HEK293 (cell line): ENCODE data around the gene CYTIP.

ENCODE experiments used
- CTCF ChIA-PET: fragments of 350-600 bp; formaldehyde crosslinking; extraction: SDS; loops from one replicate; lab custom pipeline; 2021; ENCODE audit warnings: antibody characterized with exemption; lab: Yijun Ruan, JAX
- POLR2A ChIA-PET: fragments of 300-600 bp; formaldehyde crosslinking; extraction: SDS; loops from one replicate; lab custom pipeline; 2020; ENCODE audit warnings: antibody characterized with exemption, inconsistent platforms; lab: Yijun Ruan, JAX
- H3K27ac ChIP-seq: fragments of 200-500 bp; sonication (Bioruptor generic); 2 replicates; pipeline ENCODE4 v1.5.1; 2014; ENCODE audit warnings: low read depth, low read length, control low read depth, inconsistent platforms; ENCODE audit errors: extremely low read depth
- H3K36me3 ChIP-seq, 2 experiments: fragments of 200-500 bp in 1 of 2; sonication (Bioruptor generic) in 1 of 2; 1 replicate in 1 of 2; 2 replicates in 1 of 2; pipeline ENCODE4 v1.5.1; 2014 to 2017; ENCODE audit warnings: inconsistent platforms in 2 of 2, low read length in 2 of 2; ENCODE audit not compliant: control insufficient read depth in 2 of 2, insufficient read depth in 1 of 2
- H3K4me1 ChIP-seq: fragments of 200-500 bp; sonication (Bioruptor generic); 2 replicates; pipeline ENCODE4 v1.5.1; 2014; ENCODE audit warnings: mild to moderate bottlenecking, low read length, inconsistent platforms; ENCODE audit not compliant: control insufficient read depth, insufficient read depth
- H3K4me3 ChIP-seq: 2 replicates; pipeline ENCODE4 v1.5.1; 2011; ENCODE audit warnings: low read depth, mild to moderate bottlenecking, control low read depth, low read length, moderate library complexity
- H3K9me3 ChIP-seq: fragments of 200-500 bp; sonication (Bioruptor generic); 2 replicates; pipeline ENCODE4 v1.5.1; 2014; ENCODE audit warnings: low read depth, low read length, inconsistent platforms; ENCODE audit not compliant: control insufficient read depth, insufficient read depth
- CTCF ChIP-seq: fragments of 450-650 bp; formaldehyde crosslinking; IDR thresholded peaks from 2 replicates; pipeline ENCODE4 v1.5.1; 2016; ENCODE audit warnings: missing biosample characterization, missing genetic modification characterization
- KLF1 ChIP-seq: fragments of 450-650 bp; formaldehyde crosslinking; IDR thresholded peaks from 2 replicates; pipeline ENCODE4 v1.5.1; 2016; ENCODE audit warnings: missing biosample characterization, missing genetic modification characterization
- ZBTB48 ChIP-seq: fragments of 450-650 bp; formaldehyde crosslinking; IDR thresholded peaks from 2 replicates; pipeline ENCODE4 v1.5.1; 2016; ENCODE audit warnings: missing biosample characterization, missing genetic modification characterization
- ZNF140 ChIP-seq: fragments of 450-650 bp; formaldehyde crosslinking; IDR thresholded peaks from 2 replicates; pipeline ENCODE4 v1.5.1; 2016; ENCODE audit warnings: missing biosample characterization, missing genetic modification characterization
- ZNF211 ChIP-seq: fragments of 450-650 bp; formaldehyde crosslinking; IDR thresholded peaks from 2 replicates; pipeline ENCODE4 v1.5.1; 2016; ENCODE audit warnings: low read depth, missing biosample characterization, missing genetic modification characterization
- ZNF214 ChIP-seq: fragments of 450-650 bp; formaldehyde crosslinking; IDR thresholded peaks from 2 replicates; pipeline ENCODE4 v1.5.1; 2017; ENCODE audit warnings: missing biosample characterization, mild to moderate bottlenecking, missing genetic modification characterization, borderline replicate concordance
- ZNF24 ChIP-seq: fragments of 450-650 bp; formaldehyde crosslinking; IDR thresholded peaks from 2 replicates; pipeline ENCODE4 v1.5.1; 2016; ENCODE audit warnings: missing biosample characterization, missing genetic modification characterization
- ZNF350 ChIP-seq: fragments of 450-650 bp; formaldehyde crosslinking; IDR thresholded peaks from 2 replicates; pipeline ENCODE4 v1.5.0; 2017; ENCODE audit warnings: missing biosample characterization, mild to moderate bottlenecking, missing genetic modification characterization
- ZNF394 ChIP-seq: fragments of 450-650 bp; formaldehyde crosslinking; IDR thresholded peaks from 2 replicates; pipeline ENCODE4 v1.5.1; 2016; ENCODE audit warnings: missing biosample characterization, missing genetic modification characterization, mild to moderate bottlenecking, moderate library complexity, borderline replicate concordance
- ZNF404 ChIP-seq: fragments of 450-650 bp; formaldehyde crosslinking; IDR thresholded peaks from 2 replicates; pipeline ENCODE4 v1.5.1; 2017; ENCODE audit warnings: missing biosample characterization, missing genetic modification characterization
- ZNF426 ChIP-seq: fragments of 450-650 bp; formaldehyde crosslinking; IDR thresholded peaks from 2 replicates; pipeline ENCODE4 v1.5.1; 2017; ENCODE audit warnings: missing biosample characterization, missing genetic modification characterization, mild to moderate bottlenecking, inconsistent platforms, moderate library complexity
- ZNF473 ChIP-seq: fragments of 450-650 bp; formaldehyde crosslinking; IDR thresholded peaks from 2 replicates; pipeline ENCODE4 v1.5.1; 2017; ENCODE audit warnings: missing biosample characterization, missing genetic modification characterization
- ZNF529 ChIP-seq: fragments of 450-650 bp; formaldehyde crosslinking; IDR thresholded peaks from 2 replicates; pipeline ENCODE4 v1.5.1; 2017; ENCODE audit warnings: missing genetic modification characterization, missing biosample characterization; ENCODE audit not compliant: insufficient replicate concordance
- ZNF701 ChIP-seq: fragments of 450-650 bp; formaldehyde crosslinking; IDR thresholded peaks from 2 replicates; pipeline ENCODE4 v1.5.1; 2016; ENCODE audit warnings: missing biosample characterization, missing genetic modification characterization
- ZSCAN18 ChIP-seq: fragments of 450-650 bp; formaldehyde crosslinking; IDR thresholded peaks from 2 replicates; pipeline ENCODE4 v1.5.1; 2016; ENCODE audit warnings: missing biosample characterization, missing genetic modification characterization
- TF ChIP-seq, protein P1 (sequence below): fragments of 450-650 bp; formaldehyde crosslinking; IDR thresholded peaks from 2 replicates; pipeline ENCODE4 v1.5.1; 2016; ENCODE audit warnings: missing biosample characterization, missing genetic modification characterization
- TF ChIP-seq, protein P2 (sequence below): fragments of 450-650 bp; formaldehyde crosslinking; IDR thresholded peaks from 2 replicates; pipeline ENCODE4 v1.5.1; 2016; ENCODE audit warnings: missing biosample characterization, missing genetic modification characterization, low read depth
- TF ChIP-seq, protein P3 (sequence below): fragments of 450-650 bp; formaldehyde crosslinking; IDR thresholded peaks from 2 replicates; pipeline ENCODE4 v1.5.1; 2016; ENCODE audit warnings: missing biosample characterization, missing genetic modification characterization

CYTIP gene

DNA sequence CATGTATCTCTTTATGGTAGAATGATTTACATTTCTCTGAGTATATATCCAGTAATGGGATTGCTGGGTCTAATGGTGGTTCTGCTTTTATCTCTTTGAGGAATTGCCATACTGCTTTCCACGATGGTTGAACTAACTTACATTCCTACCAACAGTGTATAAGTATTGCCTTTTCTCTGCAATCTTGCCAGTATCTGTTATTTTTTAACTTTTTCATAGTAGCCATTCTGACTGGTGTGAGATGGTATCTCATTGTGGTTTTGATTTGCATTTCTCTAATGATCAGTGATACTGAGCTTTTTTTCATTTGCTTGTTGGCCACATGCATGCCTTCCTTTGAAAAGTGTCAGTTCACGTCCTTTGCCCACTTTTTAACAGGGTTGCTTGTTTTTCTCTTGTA lies 55.1 kb downstream of the CYTIP start:
- Histone ChIP-seq H3K4me3 (no peak overlapping the region), H3K36me3 (no peaks in the 10 kb centered on the region), H3K9me3 (no peaks in the 10 kb centered on the region), H3K27ac (no peak overlapping the region), H3K4me1 (no peaks in the 10 kb centered on the region)
- TF ChIP-seq ZNF473 (tag by site-specific recombination) (no peak), ZNF529 (tag by site-specific recombination) (no peak), CTCF (no peak), ZNF214 (tag by site-specific recombination) (no peak), ZNF404 (tag by site-specific recombination) (no peak), ZNF140 (tag by site-specific recombination) (no peak), ZNF350 (tag by site-specific recombination) (no peak), ZSCAN18 (tag by site-specific recombination) (no peak)
- TF ChIP-seq, protein P1, sequence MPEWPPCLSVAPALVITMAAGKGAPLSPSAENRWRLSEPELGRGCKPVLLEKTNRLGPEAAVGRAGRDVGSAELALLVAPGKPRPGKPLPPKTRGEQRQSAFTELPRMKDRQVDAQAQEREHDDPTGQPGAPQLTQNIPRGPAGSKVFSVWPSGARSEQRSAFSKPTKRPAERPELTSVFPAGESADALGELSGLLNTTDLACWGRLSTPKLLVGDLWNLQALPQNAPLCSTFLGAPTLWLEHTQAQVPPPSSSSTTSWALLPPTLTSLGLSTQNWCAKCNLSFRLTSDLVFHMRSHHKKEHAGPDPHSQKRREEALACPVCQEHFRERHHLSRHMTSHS, result no peak
- TF ChIP-seq, protein P2, sequence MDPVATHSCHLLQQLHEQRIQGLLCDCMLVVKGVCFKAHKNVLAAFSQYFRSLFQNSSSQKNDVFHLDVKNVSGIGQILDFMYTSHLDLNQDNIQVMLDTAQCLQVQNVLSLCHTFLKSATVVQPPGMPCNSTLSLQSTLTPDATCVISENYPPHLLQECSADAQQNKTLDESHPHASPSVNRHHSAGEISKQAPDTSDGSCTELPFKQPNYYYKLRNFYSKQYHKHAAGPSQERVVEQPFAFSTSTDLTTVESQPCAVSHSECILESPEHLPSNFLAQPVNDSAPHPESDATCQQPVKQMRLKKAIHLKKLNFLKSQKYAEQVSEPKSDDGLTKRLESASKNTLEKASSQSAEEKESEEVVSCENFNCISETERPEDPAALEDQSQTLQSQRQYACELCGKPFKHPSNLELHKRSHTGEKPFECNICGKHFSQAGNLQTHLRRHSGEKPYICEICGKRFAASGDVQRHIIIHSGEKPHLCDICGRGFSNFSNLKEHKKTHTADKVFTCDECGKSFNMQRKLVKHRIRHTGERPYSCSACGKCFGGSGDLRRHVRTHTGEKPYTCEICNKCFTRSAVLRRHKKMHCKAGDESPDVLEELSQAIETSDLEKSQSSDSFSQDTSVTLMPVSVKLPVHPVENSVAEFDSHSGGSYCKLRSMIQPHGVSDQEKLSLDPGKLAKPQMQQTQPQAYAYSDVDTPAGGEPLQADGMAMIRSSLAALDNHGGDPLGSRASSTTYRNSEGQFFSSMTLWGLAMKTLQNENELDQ (tag by site-specific recombination), result no peak
- TF ChIP-seq, protein P3, sequence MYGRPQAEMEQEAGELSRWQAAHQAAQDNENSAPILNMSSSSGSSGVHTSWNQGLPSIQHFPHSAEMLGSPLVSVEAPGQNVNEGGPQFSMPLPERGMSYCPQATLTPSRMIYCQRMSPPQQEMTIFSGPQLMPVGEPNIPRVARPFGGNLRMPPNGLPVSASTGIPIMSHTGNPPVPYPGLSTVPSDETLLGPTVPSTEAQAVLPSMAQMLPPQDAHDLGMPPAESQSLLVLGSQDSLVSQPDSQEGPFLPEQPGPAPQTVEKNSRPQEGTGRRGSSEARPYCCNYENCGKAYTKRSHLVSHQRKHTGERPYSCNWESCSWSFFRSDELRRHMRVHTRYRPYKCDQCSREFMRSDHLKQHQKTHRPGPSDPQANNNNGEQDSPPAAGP (tag by site-specific recombination), result no peak
- ChIA-PET POLR2A (no interaction called here), CTCF (no interaction called here)

GRCh38 chr2:157386747-157387146 lies 57.1 kb downstream of the CYTIP start:
- ChIA-PET CTCF (interaction anchor here (0.5 to 1.0 kb wide), 2 partner anchors 19 to 84 kb away, joined by 4 to 7 read pairs; no protein-coding TSS in a partner anchor), POLR2A (no interaction called here)
- Histone ChIP-seq H3K27ac (no peak overlapping the region), H3K4me1 (no peaks in the 10 kb centered on the region), H3K4me3 (no peak overlapping the region), H3K9me3 (no peaks in the 10 kb centered on the region), H3K36me3 (no peaks in the 10 kb centered on the region)
- TF ChIP-seq ZNF394 (tag by site-specific recombination) (no peak), ZNF426 (no peak), ZBTB48 (no peak), ZNF701 (tag by site-specific recombination) (no peak), ZNF24 (tag by site-specific recombination) (no peak), ZNF211 (tag by site-specific recombination) (no peak), ZSCAN18 (tag by site-specific recombination) (no peak), KLF1 (tag by site-specific recombination) (no peak)
